ENCODE measurements around the gene IL5RA.

GRCh38 chr3:3065876-3066275 lies 44.3 kb downstream of the IL5RA start:
- TF ChIP-seq BRCA1 (IDR thresholded peaks at IDR 0.05; ENCODE audit: low read depth, low read length) (no peak), PKNOX1 (IDR thresholded peaks at IDR 0.05) (no peak), CREB1 (IDR thresholded peaks at IDR 0.05; ENCODE audit: low read depth) (no peak), IKZF2 (IDR thresholded peaks at IDR 0.05) (no peak), CTCF (IDR thresholded peaks at IDR 0.05 in 2 of 3, conservative IDR thresholded peaks at IDR 0.05 in 1 of 3; ENCODE audit: control insufficient read depth in 2 of 3, extremely low read depth in 1 of 3, insufficient read depth in 1 of 3, low read depth in 3 of 3, low read length in 3 of 3) (no peak), EP300 (IDR thresholded peaks at IDR 0.05; ENCODE audit: borderline replicate concordance in 1 of 2, control insufficient read depth in 1 of 2, low read depth in 2 of 2, low read length in 2 of 2) (no peak), SMC3 (IDR thresholded peaks at IDR 0.05; ENCODE audit: borderline replicate concordance, low read length) (no peak)

Measured in GM12878 (cell line).